SK-N-SH (cell line): ENCODE results near the gene VPS18. TPM values are rescaled to one million over a fixed set of nuclear protein-coding genes. Genes with fewer than 3 reads are reported as not detected.

Source experiments
- CTCF ChIA-PET: fragments of 300-600, 350-600 bp; formaldehyde crosslinking; extraction: SDS; loops from one replicate; lab custom pipeline; 2021; lab: Yijun Ruan, JAX
- POLR2A ChIA-PET: fragments of 350-600 bp; sonication (Branson Sonifier 250); formaldehyde crosslinking; extraction: SDS; loops from one replicate; lab custom pipeline; 2020; ENCODE audit warnings: antibody characterized with exemption, inconsistent platforms; lab: Yijun Ruan, JAX
- DNase-seq: peaks from one replicate; pipeline ENCODE4 v3.0.0; 2012
- H2AFZ ChIP-seq: fragments of 200-600 bp; sonication (generic); 2 replicates; pipeline ENCODE4 v1.8.1; 2016; ENCODE audit warnings: antibody characterized with exemption, mild to moderate bottlenecking, low read depth
- H3F3A ChIP-seq: fragments of 200-600 bp; sonication (generic); replicated peaks from 2 replicates; pipeline ENCODE3; 2016; ENCODE audit warnings: antibody characterized with exemption, mild to moderate bottlenecking; ENCODE audit not compliant: insufficient read depth
- H3K27ac ChIP-seq, 2 experiments: fragments of 200-500 bp in 1 of 2; fragments of 200-600 bp in 1 of 2; sonication (Bioruptor generic) in 1 of 2; sonication (generic), shearing (Covaris generic) in 1 of 2; 2 replicates each; pipeline versions ENCODE4 v1.5.1 to v1.6.1; 2014 to 2016; ENCODE audit warnings: low read depth in 2 of 2, inconsistent platforms in 1 of 2, low read length in 1 of 2, mild to moderate bottlenecking in 1 of 2, mixed read lengths in 1 of 2
- H3K27me3 ChIP-seq: fragments of 200-600 bp; sonication (generic), shearing (Covaris generic); 2 replicates; pipeline ENCODE4 v1.6.1; 2016; ENCODE audit warnings: mixed run types; ENCODE audit not compliant: insufficient read depth
- H3K36me3 ChIP-seq, 2 experiments: fragments of 200-500 bp in 1 of 2; fragments of 200-600 bp in 1 of 2; sonication (Bioruptor generic) in 1 of 2; sonication (generic) in 1 of 2; replicated peaks in 1 of 2; 2 replicates each; pipeline versions ENCODE3 to v1.5.1; 2014 to 2016; ENCODE audit warnings: low read length in 1 of 2, mild to moderate bottlenecking in 1 of 2; ENCODE audit not compliant: insufficient read depth in 2 of 2, control insufficient read depth in 1 of 2
- H3K4me1 ChIP-seq, 2 experiments: fragments of 200-500 bp in 1 of 2; fragments of 200-600 bp in 1 of 2; sonication (Bioruptor generic) in 1 of 2; sonication (generic), shearing (Covaris generic) in 1 of 2; 2 replicates each; pipeline versions ENCODE4 v1.5.1 to v1.6.1; 2014 to 2016; ENCODE audit warnings: low read depth in 1 of 2, low read length in 1 of 2, mixed run types in 1 of 2; ENCODE audit not compliant: insufficient read depth in 2 of 2, control insufficient read depth in 1 of 2
- H3K4me2 ChIP-seq: fragments of 200-600 bp; sonication (generic), shearing (Covaris generic); 2 replicates; pipeline ENCODE4 v1.6.1; 2017; ENCODE audit warnings: mixed run types
- H3K4me3 ChIP-seq, 2 experiments: fragments of 200-500 bp in 1 of 2; fragments of 200-600 bp in 1 of 2; sonication (Bioruptor generic) in 1 of 2; sonication (generic), shearing (Covaris generic) in 1 of 2; 2 replicates each; pipeline versions ENCODE4 v1.5.1 to v1.8.1; 2014 to 2016; ENCODE audit warnings: low read depth in 2 of 2, inconsistent platforms in 1 of 2, low read length in 1 of 2, mild to moderate bottlenecking in 1 of 2, mixed read lengths in 1 of 2, moderate library complexity in 1 of 2
- H3K79me2 ChIP-seq: fragments of 200-600 bp; sonication (generic); 2 replicates; pipeline ENCODE4 v1.8.1; 2017; ENCODE audit warnings: mild to moderate bottlenecking; ENCODE audit not compliant: insufficient read depth
- H3K9ac ChIP-seq: fragments of 200-600 bp; sonication (generic); 2 replicates; pipeline ENCODE4 v1.6.1; 2017; ENCODE audit warnings: mixed run types
- H3K9me2 ChIP-seq: fragments of 200-600 bp; sonication (generic); 2 replicates; pipeline ENCODE4 v1.6.1; 2017; ENCODE audit warnings: mixed run types
- H3K9me3 ChIP-seq: fragments of 200-600 bp; sonication (generic); 2 replicates; pipeline ENCODE4 v1.6.1; 2017; ENCODE audit warnings: mixed run types, mild to moderate bottlenecking, moderate library complexity
- H4K20me1 ChIP-seq: fragments of 200-600 bp; sonication (generic); 2 replicates; pipeline ENCODE4 v1.6.1; 2017; ENCODE audit warnings: mild to moderate bottlenecking, mixed run types; ENCODE audit not compliant: insufficient read depth
- CTCF ChIP-seq: fragments of 200-600 bp; sonication (generic); IDR thresholded peaks from 2 replicates; pipeline ENCODE4 v1.6.1; 2017; ENCODE audit warnings: antibody characterized with exemption, mild to moderate bottlenecking, moderate library complexity
- ELF1 ChIP-seq: IDR thresholded peaks from 2 replicates; pipeline ENCODE4 v1.4.0; 2012
- EP300 ChIP-seq, 2 experiments: IDR thresholded peaks; 2 replicates each; pipeline versions ENCODE4 v1.4.0 to v1.6.1; 2012; ENCODE audit warnings: borderline replicate concordance in 1 of 2, low read depth in 1 of 2, low read length in 1 of 2
- FOSL2 ChIP-seq: IDR thresholded peaks from 2 replicates; pipeline ENCODE4 v1.4.0; 2012; ENCODE audit warnings: low read depth, mild to moderate bottlenecking, moderate library complexity, borderline replicate concordance
- GABPA ChIP-seq: IDR thresholded peaks from 2 replicates; pipeline ENCODE4 v1.4.0; 2012; ENCODE audit warnings: low read depth, mild to moderate bottlenecking
- MAX ChIP-seq: IDR thresholded peaks from 2 replicates; pipeline ENCODE4 v1.4.0; 2012; ENCODE audit warnings: low read depth
- NRF1 ChIP-seq: IDR thresholded peaks from 2 replicates; pipeline ENCODE4 v1.6.1; 2012; ENCODE audit warnings: low read depth, mild to moderate bottlenecking, low read length
- PBX3 ChIP-seq: IDR thresholded peaks from 2 replicates; pipeline ENCODE4; 2012
- RAD21 ChIP-seq: IDR thresholded peaks from 2 replicates; pipeline ENCODE4 v1.6.1; 2012; ENCODE audit warnings: mild to moderate bottlenecking, low read length
- RCOR1 ChIP-seq: fragments of 150-350 bp; IDR thresholded peaks from 2 replicates; pipeline ENCODE4 v1.6.1; 2017; ENCODE audit warnings: antibody characterized with exemption, low read length
- REST ChIP-seq: IDR thresholded peaks from 2 replicates; pipeline ENCODE4 v1.6.1; 2012; ENCODE audit warnings: mild to moderate bottlenecking, low read depth, low read length, moderate library complexity
- RFX5 ChIP-seq: IDR thresholded peaks from 2 replicates; pipeline ENCODE4 v1.6.1; 2012; ENCODE audit warnings: mild to moderate bottlenecking, improper control_type of control experiment, low read length
- RXRA ChIP-seq: IDR thresholded peaks from 2 replicates; pipeline ENCODE4 v1.4.0; 2012; ENCODE audit warnings: low read depth, mild to moderate bottlenecking, borderline replicate concordance
- SMC3 ChIP-seq: IDR thresholded peaks from 2 replicates; pipeline ENCODE4 v1.6.1; 2012; ENCODE audit warnings: low read depth, low read length, improper control_type of control experiment
- TAF1 ChIP-seq: IDR thresholded peaks from 2 replicates; pipeline ENCODE4 v1.6.1; 2012; ENCODE audit warnings: low read depth, mild to moderate bottlenecking, low read length, moderate library complexity, borderline replicate concordance
- USF1 ChIP-seq: IDR thresholded peaks from 2 replicates; pipeline ENCODE4 v1.4.0; 2012; ENCODE audit warnings: low read depth, borderline replicate concordance
- YY1 ChIP-seq: IDR thresholded peaks from 2 replicates; pipeline ENCODE4 v1.4.0; 2012; ENCODE audit warnings: low read depth, mild to moderate bottlenecking
- ZBTB33 ChIP-seq: IDR thresholded peaks from 2 replicates; pipeline ENCODE4 v1.4.0; 2012; ENCODE audit warnings: low read depth, borderline replicate concordance
- WGBS: methylation state at CpG from one replicate; pipeline ENCODE4 v1.1.6; 2017; ENCODE audit warnings: low lambda C conversion rate; 5-methylcytosine and 5-hydroxymethylcytosine counted together
- polyA plus RNA-seq, 3 experiments: library from polyadenylated mRNA; depleted of rRNA; stranded (reverse); fragments of >200 nt; gene quantifications; 2 replicates each; pipeline ENCODE4 v1.2.3, GENCODE V29; 2012

The VPS18 gene
- polyA plus RNA-seq, 1 of the 3 experiments (the other 2 are of a cell fraction): 14.1 TPM

GRCh38 chr15:40850576-40851112, 43.6 kb upstream of the VPS18 start:
- 82% methylated on average over 8 of the region's 8 CpGs for WGBS
- Histone ChIP-seq H3F3A (peaks cover 3% of the 10 kb centered on the region), H3K4me3 (no peak overlapping the region), H3K27ac (no peak overlapping the region), H3K9ac (no peak overlapping the region), H4K20me1 (no peaks in the 10 kb centered on the region), H3K27me3 (no peaks in the 10 kb centered on the region), H3K36me3 (no peaks in the 10 kb centered on the region), H3K9me2 (no peaks in the 10 kb centered on the region), H3K79me2 (no peaks in the 10 kb centered on the region), H3K9me3 (no peaks in the 10 kb centered on the region), H3K4me1 (peaks cover 0 to 9% of the 10 kb centered on the region in 2 experiments; a peak in 1 of 4 replicates), H2AFZ (no peak overlapping the region), H3K4me2 (no peak overlapping the region)
- CTCF ChIA-PET: interaction anchor here (8.5 kb wide), 1 partner anchor 7 kb away, joined by 120 read pairs; no protein-coding TSS in a partner anchor
- DNase-seq: no peak
- POLR2A ChIA-PET: no interaction called here
- TF ChIP-seq CTCF (no peak), EP300 (IDR thresholded peaks at IDR 0.05; ENCODE audit: borderline replicate concordance in 1 of 2, low read depth in 1 of 2, low read length in 1 of 2) (no peak), TAF1 (no peak), USF1 (no peak), NRF1 (no peak), ELF1 (no peak), GABPA (no peak), YY1 (no peak), FOSL2 (no peak), PBX3 (no peak), MAX (no peak), REST (no peak), RAD21 (no peak), RCOR1 (no peak), RFX5 (no peak), SMC3 (no peak), RXRA (no peak), ZBTB33 (no peak)
